CD4-positive, alpha-beta T cell (primary cell): ENCODE results near the gene TNFRSF21. TPM values are rescaled to one million over a fixed set of nuclear protein-coding genes. Genes with fewer than 3 reads are reported as not detected.

Experiments used
- ATAC-seq: fragments of 200-7000 bp; cut with Tn5 transposase; one replicate; pipeline ENCODE4 v1.10.0; 2022; ENCODE audit warnings: mild to moderate bottlenecking; ENCODE audit not compliant: poor library complexity
- CTCF ChIA-PET: fragments of 350-600 bp; sonication (Branson Sonifier 250); formaldehyde crosslinking; loops from one replicate; lab custom pipeline; 2021; ENCODE audit warnings: antibody characterized with exemption, inconsistent platforms; lab: Charles Lee
- POLR2A ChIA-PET: fragments of 350-600 bp; sonication (Branson Sonifier 250); formaldehyde crosslinking; loops from one replicate; lab custom pipeline; 2021; ENCODE audit warnings: antibody characterized with exemption, inconsistent platforms; lab: Charles Lee
- DNase-seq, 14 experiments: peaks; one replicate each; pipeline ENCODE4 v3.0.0-alpha.2; 2013 to 2020; ENCODE audit warnings: mixed read lengths in 2 of 14
- H3K27ac ChIP-seq, 2 donors: one replicate each; pipeline versions ENCODE4 v1.5.1 to v1.7.0; 2013; ENCODE audit warnings: low read length in 2 of 2, low read depth in 1 of 2, mild to moderate bottlenecking in 1 of 2
- H3K27me3 ChIP-seq, 2 experiments: 1 replicate in 1 of 2; 2 replicates in 1 of 2; pipeline versions ENCODE4 v1.6.1 to v1.7.0; 2013; ENCODE audit warnings: low read length in 2 of 2, control low read depth in 1 of 2, mild to moderate bottlenecking in 1 of 2, moderate library complexity in 1 of 2; ENCODE audit not compliant: insufficient read depth in 2 of 2, control insufficient read depth in 1 of 2
- H3K36me3 ChIP-seq: one replicate; pipeline ENCODE4 v1.6.1; 2013; ENCODE audit warnings: low read length, control low read depth; ENCODE audit not compliant: insufficient read depth
- H3K4me1 ChIP-seq: one replicate; pipeline ENCODE4 v1.6.1; 2013; ENCODE audit warnings: low read length, control low read depth; ENCODE audit not compliant: insufficient read depth
- H3K4me3 ChIP-seq: one replicate; pipeline ENCODE4 v1.5.1; 2013; ENCODE audit warnings: mild to moderate bottlenecking, low read length, moderate library complexity
- H3K9me3 ChIP-seq, 2 experiments: 1 replicate in 1 of 2; 2 replicates in 1 of 2; pipeline versions ENCODE4 v1.6.1 to v1.7.0; 2013; ENCODE audit warnings: low read length in 2 of 2, mild to moderate bottlenecking in 2 of 2, control low read depth in 1 of 2, moderate library complexity in 1 of 2; ENCODE audit not compliant: control insufficient read depth in 1 of 2, insufficient read depth in 1 of 2
- H3K27ac Mint-ChIP-seq: one replicate; pipeline ENCODE4 v1.8.0; 2020; ENCODE audit warnings: mixed read lengths
- H3K27me3 Mint-ChIP-seq: one replicate; pipeline ENCODE4 v1.8.0; 2021; ENCODE audit warnings: mixed read lengths
- H3K36me3 Mint-ChIP-seq: one replicate; pipeline ENCODE4 v1.8.0; 2021; ENCODE audit warnings: low read depth, mixed read lengths
- H3K4me1 Mint-ChIP-seq: one replicate; pipeline ENCODE4 v1.8.0; 2021; ENCODE audit warnings: low read depth, mixed read lengths
- H3K4me3 Mint-ChIP-seq: one replicate; pipeline ENCODE4 v1.8.0; 2020; ENCODE audit warnings: mild to moderate bottlenecking, mixed read lengths
- H3K9me3 Mint-ChIP-seq: one replicate; pipeline ENCODE4 v1.8.0; 2020; ENCODE audit warnings: mixed read lengths
- intact Hi-C, 2 experiments: fragments of 100-400 bp; cut with DNase I in 1 of 2; cut with micrococcal nuclease in 1 of 2; formaldehyde crosslinking; loops; one replicate each; pipeline versions ENCODE4 v1.15.1 to v1.9.0; 2023 to 2025; cut with DNase I, micrococcal nuclease
- total RNA-seq, 174 experiments: library from RNA in 2 of 174; stranded (reverse) in 2 of 174; gene quantifications; one replicate each; pipeline ENCODE4 v1.2.3 and lab custom pipeline; 2021 to 2026
- TF ChIP-seq, protein P1 (sequence below): fragments of 200-600 bp; IDR thresholded peaks from one replicate; pipeline ENCODE4 v1.8.0; 2022; ENCODE audit warnings: antibody characterized with exemption, mild to moderate bottlenecking

TNFRSF21 gene
- total RNA-seq, 2 experiments from 2014 or later, result 0.92 to 0.96 TPM

DNA sequence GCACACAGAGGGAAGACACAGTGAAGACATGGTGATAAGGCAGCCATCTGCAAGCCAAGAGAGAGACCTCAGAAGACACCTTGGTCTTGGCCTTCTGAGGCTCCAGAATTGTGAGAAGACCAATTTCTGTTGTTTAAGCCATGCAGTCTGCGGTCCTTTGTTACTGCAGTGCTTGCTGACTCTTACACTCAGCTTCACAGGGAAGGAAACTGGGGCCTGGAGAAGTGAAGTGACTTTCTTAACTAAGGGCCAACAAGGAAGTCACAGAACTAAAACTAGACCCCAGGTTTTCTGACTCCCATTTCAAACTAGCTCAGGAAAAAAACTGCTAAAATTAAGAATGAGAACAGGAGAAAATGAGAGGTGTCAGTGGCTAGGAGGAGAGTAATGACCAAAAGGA is 74.3 kb downstream of the TNFRSF21 start:
- Histone ChIP-seq H3K4me3 (no peak overlapping the region), H3K9me3 (no peaks in the 10 kb centered on the region), H3K27me3 (no peaks in the 10 kb centered on the region), H3K36me3 (no peaks in the 10 kb centered on the region), H3K27ac (no peak overlapping the region), H3K4me1 (no peaks in the 10 kb centered on the region)
- TF ChIP-seq, protein P1, sequence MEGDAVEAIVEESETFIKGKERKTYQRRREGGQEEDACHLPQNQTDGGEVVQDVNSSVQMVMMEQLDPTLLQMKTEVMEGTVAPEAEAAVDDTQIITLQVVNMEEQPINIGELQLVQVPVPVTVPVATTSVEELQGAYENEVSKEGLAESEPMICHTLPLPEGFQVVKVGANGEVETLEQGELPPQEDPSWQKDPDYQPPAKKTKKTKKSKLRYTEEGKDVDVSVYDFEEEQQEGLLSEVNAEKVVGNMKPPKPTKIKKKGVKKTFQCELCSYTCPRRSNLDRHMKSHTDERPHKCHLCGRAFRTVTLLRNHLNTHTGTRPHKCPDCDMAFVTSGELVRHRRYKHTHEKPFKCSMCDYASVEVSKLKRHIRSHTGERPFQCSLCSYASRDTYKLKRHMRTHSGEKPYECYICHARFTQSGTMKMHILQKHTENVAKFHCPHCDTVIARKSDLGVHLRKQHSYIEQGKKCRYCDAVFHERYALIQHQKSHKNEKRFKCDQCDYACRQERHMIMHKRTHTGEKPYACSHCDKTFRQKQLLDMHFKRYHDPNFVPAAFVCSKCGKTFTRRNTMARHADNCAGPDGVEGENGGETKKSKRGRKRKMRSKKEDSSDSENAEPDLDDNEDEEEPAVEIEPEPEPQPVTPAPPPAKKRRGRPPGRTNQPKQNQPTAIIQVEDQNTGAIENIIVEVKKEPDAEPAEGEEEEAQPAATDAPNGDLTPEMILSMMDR, result no peak
- ChIA-PET POLR2A (no interaction called here), CTCF (interaction anchor here (1.2 kb wide), 1 partner anchor 13 kb away, joined by 3 read pairs; no protein-coding TSS in a partner anchor)
- DNase-seq (no peak), ATAC-seq (no peak)
- no peaks in the 10 kb centered on the region for H3K36me3 Mint-ChIP-seq
- no peak overlapping the region for H3K4me3 Mint-ChIP-seq
- H3K9me3 Mint-ChIP-seq, result no peaks in the 10 kb centered on the region
- no peaks in the 10 kb centered on the region for H3K4me1 Mint-ChIP-seq
- H3K27me3 Mint-ChIP-seq, result no peaks in the 10 kb centered on the region
- intact Hi-C loops, result no loop called here
- H3K27ac Mint-ChIP-seq, result no peak overlapping the region

DNA sequence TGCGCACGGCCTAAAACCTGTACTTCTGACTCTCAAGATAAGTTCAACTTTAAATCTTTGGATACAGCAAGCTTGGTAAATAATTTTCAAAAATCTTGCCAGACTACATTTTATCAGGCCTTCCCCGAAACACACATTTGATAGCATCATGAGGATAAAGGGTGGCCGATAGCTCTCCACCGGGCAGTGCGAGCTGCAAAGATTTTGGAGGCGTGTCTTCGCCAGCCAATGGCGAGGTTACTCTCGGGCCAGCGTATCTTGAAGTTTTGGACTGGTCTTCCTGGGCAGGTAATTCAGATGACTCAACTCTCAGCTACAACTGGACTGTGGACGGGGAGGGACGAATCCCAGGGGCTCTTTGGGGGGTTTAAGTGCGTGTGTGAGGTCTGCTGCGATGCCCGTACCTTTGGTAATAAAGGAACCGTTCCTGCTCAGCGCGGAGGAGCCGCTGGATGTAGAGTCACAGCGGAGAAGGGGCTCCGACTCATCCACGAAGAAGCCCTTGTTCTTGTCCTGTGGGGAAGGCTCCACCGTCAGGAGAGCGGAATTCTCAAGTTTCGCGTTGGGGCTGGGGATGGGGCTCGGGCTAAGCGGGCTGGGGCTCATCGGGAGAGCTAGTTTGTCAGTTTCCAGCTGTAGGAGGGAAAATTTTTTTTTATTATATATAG is 75.3 kb downstream of the TNFRSF21 start:
- Mint-ChIP-seq H3K4me1 (no peaks in the 10 kb centered on the region), H3K27me3 (no peaks in the 10 kb centered on the region)

DNA sequence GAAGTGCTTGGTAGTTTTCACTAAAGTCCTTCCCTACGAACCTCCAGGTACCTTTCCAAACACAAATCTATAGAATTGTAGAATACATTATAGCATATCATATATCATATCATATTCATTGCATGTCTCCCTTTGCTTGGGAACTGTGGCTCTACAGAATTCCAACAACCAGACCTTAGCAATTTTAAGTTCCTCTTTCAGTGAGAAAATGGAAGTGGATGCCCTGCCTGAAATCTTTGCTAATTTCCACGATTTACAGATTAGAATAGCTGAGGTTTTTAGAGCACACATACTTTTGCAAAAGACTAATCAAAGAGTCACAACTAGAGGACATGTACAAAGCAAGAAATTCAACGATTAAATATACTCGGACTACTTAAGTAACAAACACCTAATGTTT is 78.6 kb downstream of the TNFRSF21 start:
- CTCF ChIA-PET, result no interaction called here
- no peak overlapping the region for H3K27ac Mint-ChIP-seq
- ATAC-seq, result no peak
- H3K36me3 Mint-ChIP-seq, result no peaks in the 10 kb centered on the region
- Histone ChIP-seq H3K4me3 (no peak overlapping the region), H3K9me3 (peaks cover 0 to 4% of the 10 kb centered on the region in 2 experiments), H3K36me3 (no peaks in the 10 kb centered on the region), H3K27ac (no peak overlapping the region), H3K27me3 (no peaks in the 10 kb centered on the region), H3K4me1 (no peaks in the 10 kb centered on the region)
- no peak overlapping the region for H3K4me3 Mint-ChIP-seq
- TF ChIP-seq, protein P1, result no peak
- H3K9me3 Mint-ChIP-seq, result no peaks in the 10 kb centered on the region
- intact Hi-C loops, result no loop called here
- H3K4me1 Mint-ChIP-seq, result no peaks in the 10 kb centered on the region
- H3K27me3 Mint-ChIP-seq, result no peaks in the 10 kb centered on the region
- POLR2A ChIA-PET, result no interaction called here
- DNase-seq, result no peak

More for the DNA sequence above, 75.3 kb downstream of the TNFRSF21 start:
- no peak for DNase-seq
- Mint-ChIP-seq H3K9me3 (no peaks in the 10 kb centered on the region), H3K36me3 (no peaks in the 10 kb centered on the region), H3K27ac (no peak overlapping the region), H3K4me3 (no peak overlapping the region)
- ATAC-seq, result no peak
- TF ChIP-seq, protein P1, result no peak
- H3K36me3 ChIP-seq, result no peaks in the 10 kb centered on the region
- no peaks in the 10 kb centered on the region for H3K9me3 ChIP-seq
- no peak overlapping the region for H3K27ac ChIP-seq
- H3K4me3 ChIP-seq, result no peak overlapping the region
- ChIA-PET POLR2A (no interaction called here), CTCF (interaction anchor here (1.2 kb wide), 1 partner anchor 14 kb away, joined by 3 read pairs; no protein-coding TSS in a partner anchor)
- no peaks in the 10 kb centered on the region for H3K4me1 ChIP-seq
- intact Hi-C loops, result no loop called here
- H3K27me3 ChIP-seq, result no peaks in the 10 kb centered on the region
